Fibroblast of villous mesenchyme (primary cell): Measurements from ENCODE around the gene TMEM26. TPM values are rescaled to one million over a fixed set of nuclear protein-coding genes. Genes with fewer than 3 reads are reported as not detected.

ENCODE experiments used
- DNase-seq: peaks from one replicate; pipeline ENCODE4 v3.0.0-alpha.2; 2010; ENCODE audit warnings: low read depth
- H3K4me3 ChIP-seq: 2 replicates; pipeline ENCODE4 v1.5.1; 2011; ENCODE audit warnings: low read depth, mild to moderate bottlenecking, low read length
- CTCF ChIP-seq: IDR thresholded peaks from 2 replicates; pipeline ENCODE4 v1.5.1; 2012; ENCODE audit warnings: low read depth, mild to moderate bottlenecking, low read length; ENCODE audit not compliant: insufficient read depth
- total RNA-seq: library from RNA; depleted of rRNA; stranded (reverse); fragments of >200 nt; gene quantifications from 2 replicates; pipeline ENCODE4 v1.2.3, GENCODE V29; 2012

TMEM26 gene
- total RNA-seq, 1 donor: 5.6 TPM

DNA sequence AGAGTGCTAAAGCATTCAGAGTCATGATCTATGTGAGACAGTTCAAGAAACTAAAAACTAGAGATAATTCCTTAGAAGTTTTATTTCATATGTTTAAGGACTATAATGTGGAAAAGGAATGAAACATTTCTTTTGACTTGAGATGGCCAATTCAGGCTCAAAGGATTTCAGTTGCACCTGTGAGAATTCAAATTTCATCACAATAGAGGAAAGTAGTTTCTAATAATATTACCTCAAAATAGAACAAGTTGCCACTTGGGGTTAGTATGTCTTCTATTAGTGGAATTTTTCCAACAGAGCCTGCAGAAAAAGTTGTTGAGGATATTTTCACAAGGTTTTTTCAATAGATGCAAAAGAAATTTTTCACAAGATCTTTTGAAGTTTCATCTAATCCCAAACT lies 37.4 kb downstream of the TMEM26 start:
- no peak for DNase-seq
- TF ChIP-seq CTCF: no peak
- no peak overlapping the region for H3K4me3 ChIP-seq

DNA sequence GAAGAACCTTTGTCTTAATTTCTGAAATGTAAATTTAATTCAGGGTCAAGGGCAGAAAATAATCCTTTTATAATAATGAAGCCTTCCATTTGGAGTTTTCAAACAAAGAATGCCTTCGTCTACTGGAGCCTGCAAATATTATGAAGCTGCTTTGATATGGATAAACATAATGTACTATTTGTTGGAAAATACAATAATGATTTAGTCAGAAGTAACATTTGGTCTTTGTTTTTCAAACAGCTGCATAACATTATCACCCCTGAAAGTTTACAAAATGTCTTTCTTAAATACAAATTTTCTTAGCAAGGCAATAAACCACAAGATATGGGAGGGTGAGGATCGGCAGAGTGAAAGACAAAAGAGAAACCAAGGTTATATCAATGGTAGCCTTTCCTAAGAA lies 41.5 kb downstream of the TMEM26 start:
- H3K4me3 ChIP-seq: no peak overlapping the region

GRCh38 chr10:61410353-61411070 lies 42.7 kb downstream of the TMEM26 start:
- H3K4me3 ChIP-seq: no peak overlapping the region
- no peak for TF ChIP-seq CTCF
- DNase-seq: no peak

More for the DNA sequence above, 41.5 kb downstream of the TMEM26 start:
- TF ChIP-seq CTCF: no peak
- DNase-seq: peak; percentile 6

DNA sequence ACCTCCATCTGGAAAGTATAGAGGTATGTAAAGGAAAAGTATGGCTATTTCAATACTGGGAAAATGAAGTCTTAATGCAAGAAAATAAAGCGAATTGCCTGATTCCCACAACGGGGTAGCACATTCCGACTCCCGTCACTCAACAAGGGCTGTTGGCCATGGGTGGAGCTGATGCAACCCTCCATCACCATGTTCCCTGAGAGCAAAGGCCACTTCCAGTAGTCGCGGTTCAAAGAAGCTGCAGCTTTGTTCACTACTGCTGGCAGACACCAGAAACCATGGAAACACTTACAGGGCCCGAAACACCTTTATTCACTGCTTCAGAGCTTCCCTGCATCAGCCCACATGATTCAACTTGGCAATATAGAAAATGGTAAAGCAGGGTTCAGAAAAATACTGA lies 44.0 kb downstream of the TMEM26 start:
- no peak for DNase-seq
- TF ChIP-seq CTCF: no peak
- no peak overlapping the region for H3K4me3 ChIP-seq

GRCh38 chr10:61408105-61408504 lies 45.1 kb downstream of the TMEM26 start:
- peak; percentile 23 for DNase-seq
- TF ChIP-seq CTCF: no peak
- no peak overlapping the region for H3K4me3 ChIP-seq

DNA sequence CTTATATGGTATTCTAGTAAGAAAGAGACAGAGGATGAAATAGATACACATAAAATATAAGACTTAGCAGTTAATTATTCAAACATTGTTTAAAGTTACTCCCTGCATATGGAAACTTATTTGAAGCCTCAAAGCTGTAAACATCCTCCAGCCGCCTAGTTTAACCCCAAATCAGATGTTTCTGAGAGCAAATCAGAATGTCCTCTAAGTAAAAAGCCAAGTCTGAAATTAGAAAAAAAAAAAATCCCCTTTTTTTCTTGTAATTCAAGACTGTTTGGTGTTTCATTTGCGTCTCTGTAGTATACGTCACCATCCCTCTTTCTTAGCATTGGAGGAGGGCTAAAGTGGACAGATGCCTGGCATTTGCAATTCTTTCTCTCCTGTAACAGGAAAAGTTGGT lies 46.4 kb downstream of the TMEM26 start:
- H3K4me3 ChIP-seq: no peak overlapping the region
- TF ChIP-seq CTCF: no peak
- DNase-seq: no peak

- no peak for TF ChIP-seq CTCF
- DNase-seq: no peak
- no peak overlapping the region for H3K4me3 ChIP-seq
Observed at GRCh38 chr10:61406242-61406641, 46.9 kb downstream of the TMEM26 start.
